Chondrocyte (in vitro differentiated cells): ENCODE results near the gene GRB10. TPM values are rescaled to one million over a fixed set of nuclear protein-coding genes. Genes with fewer than 3 reads are reported as not detected.

Source experiments
- DNase-seq: peaks from one replicate; pipeline ENCODE4 v3.0.0; 2021; ENCODE audit warnings: mixed read lengths, low spot score
- H3K27ac Mint-ChIP-seq: one replicate; pipeline ENCODE4 v1.8.0; 2021; ENCODE audit warnings: mild to moderate bottlenecking, moderate library complexity, mixed read lengths; ENCODE audit not compliant: unreplicated experiment
- H3K27me3 Mint-ChIP-seq: 2 replicates; pipeline ENCODE4 v1.8.0; 2021; ENCODE audit warnings: low read depth, mixed read lengths
- H3K36me3 Mint-ChIP-seq: 2 replicates; pipeline ENCODE4 v1.8.0; 2021; ENCODE audit warnings: low read depth, mixed read lengths
- H3K4me1 Mint-ChIP-seq: 2 replicates; pipeline ENCODE4 v1.8.0; 2021; ENCODE audit warnings: low read depth, mild to moderate bottlenecking, mixed read lengths
- H3K4me3 Mint-ChIP-seq: one replicate; pipeline ENCODE4 v1.8.0; 2021; ENCODE audit warnings: mild to moderate bottlenecking, moderate library complexity, mixed read lengths; ENCODE audit not compliant: unreplicated experiment
- H3K9me3 Mint-ChIP-seq: 2 replicates; pipeline ENCODE4 v1.8.0; 2021; ENCODE audit warnings: low read depth, mixed read lengths
- total RNA-seq: library from RNA; stranded (reverse); gene quantifications from 3 replicates; pipeline ENCODE4 v1.2.1, GENCODE V29; 2021
- TF ChIP-seq, protein P1 (sequence below): fragments of 200-600 bp; sonication (generic); IDR thresholded peaks from 2 replicates; pipeline ENCODE4 v1.5.0; 2021; ENCODE audit warnings: antibody characterized with exemption, mild to moderate bottlenecking, moderate library complexity

Gene GRB10
- total RNA-seq, 1 donor from 2014 or later, result 73.7 TPM

GRCh38 chr7:50674896-50675835 lies 107.5 kb downstream of the GRB10 start:
- DNase-seq, result no peak
- Mint-ChIP-seq H3K27me3 (no peaks in the 10 kb centered on the region), H3K9me3 (no peaks in the 10 kb centered on the region), H3K36me3 (peaks cover 18% of the 10 kb centered on the region), H3K27ac (no peak overlapping the region), H3K4me3 (no peak overlapping the region), H3K4me1 (peaks cover 44% of the 10 kb centered on the region)
- TF ChIP-seq, protein P1, sequence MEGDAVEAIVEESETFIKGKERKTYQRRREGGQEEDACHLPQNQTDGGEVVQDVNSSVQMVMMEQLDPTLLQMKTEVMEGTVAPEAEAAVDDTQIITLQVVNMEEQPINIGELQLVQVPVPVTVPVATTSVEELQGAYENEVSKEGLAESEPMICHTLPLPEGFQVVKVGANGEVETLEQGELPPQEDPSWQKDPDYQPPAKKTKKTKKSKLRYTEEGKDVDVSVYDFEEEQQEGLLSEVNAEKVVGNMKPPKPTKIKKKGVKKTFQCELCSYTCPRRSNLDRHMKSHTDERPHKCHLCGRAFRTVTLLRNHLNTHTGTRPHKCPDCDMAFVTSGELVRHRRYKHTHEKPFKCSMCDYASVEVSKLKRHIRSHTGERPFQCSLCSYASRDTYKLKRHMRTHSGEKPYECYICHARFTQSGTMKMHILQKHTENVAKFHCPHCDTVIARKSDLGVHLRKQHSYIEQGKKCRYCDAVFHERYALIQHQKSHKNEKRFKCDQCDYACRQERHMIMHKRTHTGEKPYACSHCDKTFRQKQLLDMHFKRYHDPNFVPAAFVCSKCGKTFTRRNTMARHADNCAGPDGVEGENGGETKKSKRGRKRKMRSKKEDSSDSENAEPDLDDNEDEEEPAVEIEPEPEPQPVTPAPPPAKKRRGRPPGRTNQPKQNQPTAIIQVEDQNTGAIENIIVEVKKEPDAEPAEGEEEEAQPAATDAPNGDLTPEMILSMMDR, result no peak

GRCh38 chr7:50674299-50674698 lies 108.4 kb downstream of the GRB10 start:
- DNase-seq, result no peak
- TF ChIP-seq, protein P1, result no peak
- H3K4me3 Mint-ChIP-seq, result no peak overlapping the region
- no peak overlapping the region for H3K27ac Mint-ChIP-seq
- peaks cover 22% of the 10 kb centered on the region for H3K36me3 Mint-ChIP-seq
- no peaks in the 10 kb centered on the region for H3K27me3 Mint-ChIP-seq
- peaks cover 44% of the 10 kb centered on the region for H3K4me1 Mint-ChIP-seq
- no peaks in the 10 kb centered on the region for H3K9me3 Mint-ChIP-seq

GRCh38 chr7:50673096-50673495 lies 109.6 kb downstream of the GRB10 start:
- Mint-ChIP-seq H3K9me3 (no peaks in the 10 kb centered on the region), H3K27ac (peak overlapping the region; percentile 43), H3K4me3 (no peak overlapping the region), H3K4me1 (peaks cover 45% of the 10 kb centered on the region), H3K36me3 (peaks cover 25% of the 10 kb centered on the region), H3K27me3 (no peaks in the 10 kb centered on the region)
- TF ChIP-seq, protein P1, result no peak
- no peak for DNase-seq

DNA sequence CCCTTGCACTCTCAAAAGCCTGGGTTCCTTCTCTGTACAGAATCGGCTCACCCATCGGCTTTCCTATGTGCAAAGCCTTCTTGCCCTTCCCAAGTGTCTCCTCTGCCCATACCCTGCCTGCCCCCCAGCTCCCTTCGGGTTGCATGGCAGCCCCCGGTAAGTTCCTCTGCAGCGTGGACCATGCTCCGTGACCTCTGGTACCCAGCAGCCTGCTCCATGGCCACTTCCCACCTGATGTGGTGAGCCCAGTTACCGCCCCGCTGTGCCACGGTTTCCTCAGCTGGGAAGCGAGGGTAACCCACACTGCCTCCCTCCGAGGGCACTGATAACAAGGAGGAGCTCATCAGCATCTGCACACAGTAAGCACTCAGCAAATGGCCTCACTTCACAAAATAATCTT lies 110.7 kb downstream of the GRB10 start:
- no peaks in the 10 kb centered on the region for H3K27me3 Mint-ChIP-seq
- no peak overlapping the region for H3K4me3 Mint-ChIP-seq
- TF ChIP-seq, protein P1, result no peak
- H3K27ac Mint-ChIP-seq, result no peak overlapping the region
- H3K36me3 Mint-ChIP-seq, result peaks cover 28% of the 10 kb centered on the region
- peaks cover 45% of the 10 kb centered on the region for H3K4me1 Mint-ChIP-seq
- no peaks in the 10 kb centered on the region for H3K9me3 Mint-ChIP-seq
- no peak for DNase-seq

GRCh38 chr7:50671386-50671785 lies 111.3 kb downstream of the GRB10 start:
- H3K4me3 Mint-ChIP-seq, result no peak overlapping the region
- no peaks in the 10 kb centered on the region for H3K9me3 Mint-ChIP-seq
- H3K27ac Mint-ChIP-seq, result no peak overlapping the region
- H3K4me1 Mint-ChIP-seq, result peaks cover 44% of the 10 kb centered on the region
- TF ChIP-seq, protein P1, result no peak
- DNase-seq, result no peak
- peaks cover 28% of the 10 kb centered on the region for H3K36me3 Mint-ChIP-seq
- H3K27me3 Mint-ChIP-seq, result no peaks in the 10 kb centered on the region
